HEK293 (cell line): ENCODE data around the gene CCDC13.

Experiments used
- KLF16 ChIP-seq: fragments of 450-650 bp; formaldehyde crosslinking; IDR thresholded peaks from 2 replicates; pipeline ENCODE4 v1.5.1; 2017; ENCODE audit warnings: missing biosample characterization, missing genetic modification characterization
- OVOL3 ChIP-seq: fragments of 450-650 bp; formaldehyde crosslinking; IDR thresholded peaks from 2 replicates; pipeline ENCODE4 v1.5.1; 2016; ENCODE audit warnings: missing biosample characterization, missing genetic modification characterization
- YY1 ChIP-seq: fragments of 450-650 bp; formaldehyde crosslinking; IDR thresholded peaks from 2 replicates; pipeline ENCODE4 v1.5.1; 2018; ENCODE audit warnings: missing biosample characterization, missing genetic modification characterization
- ZBTB20 ChIP-seq: fragments of 450-650 bp; formaldehyde crosslinking; IDR thresholded peaks from 2 replicates; pipeline ENCODE4 v1.5.1; 2016; ENCODE audit warnings: missing biosample characterization, missing genetic modification characterization
- ZBTB48 ChIP-seq: fragments of 450-650 bp; formaldehyde crosslinking; IDR thresholded peaks from 2 replicates; pipeline ENCODE4 v1.5.1; 2016; ENCODE audit warnings: missing biosample characterization, missing genetic modification characterization
- ZNF121 ChIP-seq: fragments of 450-650 bp; formaldehyde crosslinking; IDR thresholded peaks from 2 replicates; pipeline ENCODE4 v1.5.1; 2016; ENCODE audit warnings: missing biosample characterization, missing genetic modification characterization
- ZNF24 ChIP-seq: fragments of 450-650 bp; formaldehyde crosslinking; IDR thresholded peaks from 2 replicates; pipeline ENCODE4 v1.5.1; 2016; ENCODE audit warnings: missing biosample characterization, missing genetic modification characterization
- ZNF274 ChIP-seq, 2 experiments: fragments of 200-500 bp in 1 of 2; fragments of 450-650 bp in 1 of 2; sonication (Bioruptor generic) in 1 of 2; formaldehyde crosslinking in 1 of 2; IDR thresholded peaks; 2 replicates each; pipeline versions ENCODE4 v1.5.1 to v1.6.1; 2014 to 2016; ENCODE audit warnings: borderline replicate concordance in 1 of 2, inconsistent platforms in 1 of 2, low read length in 1 of 2, missing biosample characterization in 1 of 2, missing genetic modification characterization in 1 of 2
- ZNF629 ChIP-seq: fragments of 450-650 bp; formaldehyde crosslinking; IDR thresholded peaks from 2 replicates; pipeline ENCODE4 v1.5.1; 2017; ENCODE audit warnings: missing biosample characterization, missing genetic modification characterization
- TF ChIP-seq, protein P1 (sequence below): fragments of 450-650 bp; formaldehyde crosslinking; IDR thresholded peaks from 2 replicates; pipeline ENCODE4 v1.5.1; 2016; ENCODE audit warnings: missing biosample characterization, missing genetic modification characterization
- TF ChIP-seq, protein P2 (sequence below): fragments of 450-650 bp; formaldehyde crosslinking; IDR thresholded peaks from 2 replicates; pipeline ENCODE4 v1.5.1; 2017; ENCODE audit warnings: missing biosample characterization, mild to moderate bottlenecking, missing genetic modification characterization, moderate library complexity
- TF ChIP-seq, protein P3 (sequence below): fragments of 450-650 bp; formaldehyde crosslinking; IDR thresholded peaks from 2 replicates; pipeline ENCODE4 v1.5.1; 2016; ENCODE audit warnings: missing biosample characterization, missing genetic modification characterization, borderline replicate concordance
- TF ChIP-seq, protein P4 (sequence below): fragments of 450-650 bp; formaldehyde crosslinking; IDR thresholded peaks from 2 replicates; pipeline ENCODE4 v1.5.1; 2016; ENCODE audit warnings: missing biosample characterization, missing genetic modification characterization

DNA sequence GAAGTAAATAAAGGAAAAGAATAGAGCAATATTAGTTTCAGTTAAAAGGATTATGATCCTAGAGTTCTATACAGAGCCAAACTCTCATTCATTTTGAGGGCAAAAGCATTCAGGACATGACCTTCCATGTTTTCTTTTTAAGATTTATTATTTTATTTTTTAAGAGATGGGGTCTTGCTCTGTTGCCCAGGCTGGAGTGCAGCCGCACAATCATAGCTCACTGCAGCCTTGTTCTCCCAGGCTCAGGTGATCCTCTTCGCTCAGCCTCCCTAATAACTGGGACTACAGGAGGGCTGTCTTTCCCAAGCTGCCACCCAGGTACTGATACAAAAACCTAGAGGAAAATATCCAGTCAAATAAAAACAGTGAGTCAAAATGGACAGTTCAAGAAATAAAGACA is 13.6 kb upstream of the CCDC13 start:
- TF ChIP-seq, protein P1, sequence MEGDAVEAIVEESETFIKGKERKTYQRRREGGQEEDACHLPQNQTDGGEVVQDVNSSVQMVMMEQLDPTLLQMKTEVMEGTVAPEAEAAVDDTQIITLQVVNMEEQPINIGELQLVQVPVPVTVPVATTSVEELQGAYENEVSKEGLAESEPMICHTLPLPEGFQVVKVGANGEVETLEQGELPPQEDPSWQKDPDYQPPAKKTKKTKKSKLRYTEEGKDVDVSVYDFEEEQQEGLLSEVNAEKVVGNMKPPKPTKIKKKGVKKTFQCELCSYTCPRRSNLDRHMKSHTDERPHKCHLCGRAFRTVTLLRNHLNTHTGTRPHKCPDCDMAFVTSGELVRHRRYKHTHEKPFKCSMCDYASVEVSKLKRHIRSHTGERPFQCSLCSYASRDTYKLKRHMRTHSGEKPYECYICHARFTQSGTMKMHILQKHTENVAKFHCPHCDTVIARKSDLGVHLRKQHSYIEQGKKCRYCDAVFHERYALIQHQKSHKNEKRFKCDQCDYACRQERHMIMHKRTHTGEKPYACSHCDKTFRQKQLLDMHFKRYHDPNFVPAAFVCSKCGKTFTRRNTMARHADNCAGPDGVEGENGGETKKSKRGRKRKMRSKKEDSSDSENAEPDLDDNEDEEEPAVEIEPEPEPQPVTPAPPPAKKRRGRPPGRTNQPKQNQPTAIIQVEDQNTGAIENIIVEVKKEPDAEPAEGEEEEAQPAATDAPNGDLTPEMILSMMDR, result no peak
- TF ChIP-seq, protein P2, sequence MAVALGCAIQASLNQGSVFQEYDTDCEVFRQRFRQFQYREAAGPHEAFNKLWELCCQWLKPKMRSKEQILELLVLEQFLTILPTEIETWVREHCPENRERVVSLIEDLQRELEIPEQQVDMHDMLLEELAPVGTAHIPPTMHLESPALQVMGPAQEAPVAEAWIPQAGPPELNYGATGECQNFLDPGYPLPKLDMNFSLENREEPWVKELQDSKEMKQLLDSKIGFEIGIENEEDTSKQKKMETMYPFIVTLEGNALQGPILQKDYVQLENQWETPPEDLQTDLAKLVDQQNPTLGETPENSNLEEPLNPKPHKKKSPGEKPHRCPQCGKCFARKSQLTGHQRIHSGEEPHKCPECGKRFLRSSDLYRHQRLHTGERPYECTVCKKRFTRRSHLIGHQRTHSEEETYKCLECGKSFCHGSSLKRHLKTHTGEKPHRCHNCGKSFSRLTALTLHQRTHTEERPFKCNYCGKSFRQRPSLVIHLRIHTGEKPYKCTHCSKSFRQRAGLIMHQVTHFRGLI (tag by site-specific recombination), result no peak
- no peak for TF ChIP-seq ZNF629
- no peak for TF ChIP-seq ZNF274 (IDR thresholded peaks at IDR 0.05; ENCODE audit: low read length)
- no peak for TF ChIP-seq ZNF274 (tag by site-specific recombination; IDR thresholded peaks at IDR 0.05; ENCODE audit: borderline replicate concordance)
- TF ChIP-seq, protein P3, sequence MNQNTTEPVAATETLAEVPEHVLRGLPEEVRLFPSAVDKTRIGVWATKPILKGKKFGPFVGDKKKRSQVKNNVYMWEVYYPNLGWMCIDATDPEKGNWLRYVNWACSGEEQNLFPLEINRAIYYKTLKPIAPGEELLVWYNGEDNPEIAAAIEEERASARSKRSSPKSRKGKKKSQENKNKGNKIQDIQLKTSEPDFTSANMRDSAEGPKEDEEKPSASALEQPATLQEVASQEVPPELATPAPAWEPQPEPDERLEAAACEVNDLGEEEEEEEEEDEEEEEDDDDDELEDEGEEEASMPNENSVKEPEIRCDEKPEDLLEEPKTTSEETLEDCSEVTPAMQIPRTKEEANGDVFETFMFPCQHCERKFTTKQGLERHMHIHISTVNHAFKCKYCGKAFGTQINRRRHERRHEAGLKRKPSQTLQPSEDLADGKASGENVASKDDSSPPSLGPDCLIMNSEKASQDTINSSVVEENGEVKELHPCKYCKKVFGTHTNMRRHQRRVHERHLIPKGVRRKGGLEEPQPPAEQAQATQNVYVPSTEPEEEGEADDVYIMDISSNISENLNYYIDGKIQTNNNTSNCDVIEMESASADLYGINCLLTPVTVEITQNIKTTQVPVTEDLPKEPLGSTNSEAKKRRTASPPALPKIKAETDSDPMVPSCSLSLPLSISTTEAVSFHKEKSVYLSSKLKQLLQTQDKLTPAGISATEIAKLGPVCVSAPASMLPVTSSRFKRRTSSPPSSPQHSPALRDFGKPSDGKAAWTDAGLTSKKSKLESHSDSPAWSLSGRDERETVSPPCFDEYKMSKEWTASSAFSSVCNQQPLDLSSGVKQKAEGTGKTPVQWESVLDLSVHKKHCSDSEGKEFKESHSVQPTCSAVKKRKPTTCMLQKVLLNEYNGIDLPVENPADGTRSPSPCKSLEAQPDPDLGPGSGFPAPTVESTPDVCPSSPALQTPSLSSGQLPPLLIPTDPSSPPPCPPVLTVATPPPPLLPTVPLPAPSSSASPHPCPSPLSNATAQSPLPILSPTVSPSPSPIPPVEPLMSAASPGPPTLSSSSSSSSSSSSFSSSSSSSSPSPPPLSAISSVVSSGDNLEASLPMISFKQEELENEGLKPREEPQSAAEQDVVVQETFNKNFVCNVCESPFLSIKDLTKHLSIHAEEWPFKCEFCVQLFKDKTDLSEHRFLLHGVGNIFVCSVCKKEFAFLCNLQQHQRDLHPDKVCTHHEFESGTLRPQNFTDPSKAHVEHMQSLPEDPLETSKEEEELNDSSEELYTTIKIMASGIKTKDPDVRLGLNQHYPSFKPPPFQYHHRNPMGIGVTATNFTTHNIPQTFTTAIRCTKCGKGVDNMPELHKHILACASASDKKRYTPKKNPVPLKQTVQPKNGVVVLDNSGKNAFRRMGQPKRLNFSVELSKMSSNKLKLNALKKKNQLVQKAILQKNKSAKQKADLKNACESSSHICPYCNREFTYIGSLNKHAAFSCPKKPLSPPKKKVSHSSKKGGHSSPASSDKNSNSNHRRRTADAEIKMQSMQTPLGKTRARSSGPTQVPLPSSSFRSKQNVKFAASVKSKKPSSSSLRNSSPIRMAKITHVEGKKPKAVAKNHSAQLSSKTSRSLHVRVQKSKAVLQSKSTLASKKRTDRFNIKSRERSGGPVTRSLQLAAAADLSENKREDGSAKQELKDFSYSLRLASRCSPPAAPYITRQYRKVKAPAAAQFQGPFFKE (tag by site-specific recombination), result no peak
- no peak for TF ChIP-seq OVOL3
- TF ChIP-seq KLF16 (tag by site-specific recombination), result no peak
- TF ChIP-seq ZBTB20 (tag by site-specific recombination), result no peak
- TF ChIP-seq, protein P4, sequence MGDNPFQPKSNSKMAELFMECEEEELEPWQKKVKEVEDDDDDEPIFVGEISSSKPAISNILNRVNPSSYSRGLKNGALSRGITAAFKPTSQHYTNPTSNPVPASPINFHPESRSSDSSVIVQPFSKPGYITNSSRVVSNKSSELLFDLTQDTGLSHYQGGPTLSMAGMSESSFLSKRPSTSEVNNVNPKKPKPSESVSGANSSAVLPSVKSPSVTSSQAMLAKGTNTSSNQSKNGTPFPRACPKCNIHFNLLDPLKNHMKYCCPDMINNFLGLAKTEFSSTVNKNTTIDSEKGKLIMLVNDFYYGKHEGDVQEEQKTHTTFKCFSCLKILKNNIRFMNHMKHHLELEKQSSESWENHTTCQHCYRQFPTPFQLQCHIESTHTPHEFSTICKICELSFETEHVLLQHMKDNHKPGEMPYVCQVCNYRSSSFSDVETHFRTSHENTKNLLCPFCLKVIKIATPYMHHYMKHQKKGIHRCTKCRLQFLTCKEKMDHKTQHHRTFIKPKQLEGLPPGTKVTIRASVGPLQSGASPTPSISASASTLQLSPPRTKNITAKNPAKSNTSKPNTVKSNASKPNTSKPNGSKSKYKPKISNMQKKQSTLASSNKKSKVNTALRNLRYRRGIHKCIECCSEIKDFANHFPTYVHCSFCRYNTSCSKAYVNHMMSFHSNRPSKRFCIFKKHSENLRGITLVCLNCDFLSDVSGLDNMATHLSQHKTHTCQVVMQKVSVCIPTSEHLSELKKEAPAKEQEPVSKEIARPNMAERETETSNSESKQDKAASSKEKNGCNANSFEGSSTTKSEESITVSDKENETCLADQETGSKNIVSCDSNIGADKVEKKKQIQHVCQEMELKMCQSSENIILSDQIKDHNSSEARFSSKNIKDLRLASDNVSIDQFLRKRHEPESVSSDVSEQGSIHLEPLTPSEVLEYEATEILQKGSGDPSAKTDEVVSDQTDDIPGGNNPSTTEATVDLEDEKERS (tag by site-specific recombination), result no peak
- TF ChIP-seq ZBTB48 (tag by site-specific recombination), result no peak
- peak; percentile 69; the same call in 1 of the 2 replicates for TF ChIP-seq ZNF121 (tag by site-specific recombination)
- no peak for TF ChIP-seq ZNF24 (tag by site-specific recombination)
- TF ChIP-seq YY1, result no peak
